PFSK-1 (cell line): ENCODE results near the gene RCSD1.

Experiments
- FOXP2 ChIP-seq: optimal IDR thresholded peaks from 2 replicates; pipeline ENCODE3; 2011; ENCODE audit warnings: borderline replicate concordance, control low read depth, inconsistent platforms; ENCODE audit not compliant: insufficient read depth; ENCODE audit errors: extremely low read length, extremely low read depth
- POLR2AphosphoS5 ChIP-seq: IDR thresholded peaks from 2 replicates; pipeline ENCODE4 v1.6.1; 2012; ENCODE audit warnings: low read depth, mild to moderate bottlenecking, control low read depth, low read length, moderate library complexity
- REST ChIP-seq, 2 experiments: IDR thresholded peaks; 2 replicates each; pipeline versions ENCODE4 v1.6.1 to v1.8.0; 2011 to 2012; ENCODE audit warnings: low read depth in 2 of 2, low read length in 2 of 2, control low read depth in 1 of 2, inconsistent platforms in 1 of 2, mild to moderate bottlenecking in 1 of 2, moderate library complexity in 1 of 2; ENCODE audit not compliant: insufficient read depth in 1 of 2
- SIN3A ChIP-seq: IDR thresholded peaks from 2 replicates; pipeline ENCODE4 v1.6.1; 2012; ENCODE audit warnings: mild to moderate bottlenecking, low read length, moderate library complexity, borderline replicate concordance; ENCODE audit not compliant: insufficient read depth
- TAF1 ChIP-seq: IDR thresholded peaks from 2 replicates; pipeline ENCODE4 v1.6.1; 2012; ENCODE audit warnings: low read length, control low read depth, borderline replicate concordance; ENCODE audit not compliant: insufficient read depth

Gene RCSD1

GRCh38 chr1:167715157-167715999, 85.3 kb downstream of the RCSD1 start:
- TF ChIP-seq SIN3A = peak; percentile 82; the same call in 1 of the 2 replicates
- TF ChIP-seq FOXP2 = no peak
- no peak for TF ChIP-seq POLR2AphosphoS5
- TF ChIP-seq TAF1 = peak; percentile 62; the same call in 1 of the 2 replicates
- peak in 1 of 2 experiments; percentile 39; a peak in 1 of 4 replicates for TF ChIP-seq REST (IDR thresholded peaks at IDR 0.05; ENCODE audit: insufficient read depth in 1 of 2, low read depth in 2 of 2, low read length in 2 of 2)

GRCh38 chr1:167716000-167716271, 85.9 kb downstream of the RCSD1 start:
- TF ChIP-seq FOXP2 (no peak), SIN3A (no peak), POLR2AphosphoS5 (no peak), REST (IDR thresholded peaks at IDR 0.05; ENCODE audit: insufficient read depth in 1 of 2, low read depth in 2 of 2, low read length in 2 of 2) (no peak), TAF1 (no peak)

- TF ChIP-seq REST (IDR thresholded peaks at IDR 0.05; ENCODE audit: insufficient read depth in 1 of 2, low read depth in 2 of 2, low read length in 2 of 2) (no peak), TAF1 (no peak), FOXP2 (no peak), SIN3A (no peak), POLR2AphosphoS5 (no peak)
Observed at GRCh38 chr1:167717351-167717750, 87.3 kb downstream of the RCSD1 start.

GRCh38 chr1:167718914-167719691, 89.1 kb downstream of the RCSD1 start:
- TF ChIP-seq REST (IDR thresholded peaks at IDR 0.05; ENCODE audit: insufficient read depth in 1 of 2, low read depth in 2 of 2, low read length in 2 of 2) = no peak
- TF ChIP-seq POLR2AphosphoS5 = no peak
- no peak for TF ChIP-seq FOXP2
- no peak for TF ChIP-seq SIN3A
- TF ChIP-seq TAF1 = no peak
